Stimulated activated CD4-positive, alpha-beta T cell treated with anti-CD3 and anti-CD28 coated beads, Interleukin-2, amount 100 ng/mL, for 24 hours (primary cell): Measurements from ENCODE around the gene MEX3D.

Experiments used
- DNase-seq, 2 donors: peaks; one replicate each; pipeline ENCODE4 v3.0.0-alpha.2; 2020

The MEX3D gene

DNA sequence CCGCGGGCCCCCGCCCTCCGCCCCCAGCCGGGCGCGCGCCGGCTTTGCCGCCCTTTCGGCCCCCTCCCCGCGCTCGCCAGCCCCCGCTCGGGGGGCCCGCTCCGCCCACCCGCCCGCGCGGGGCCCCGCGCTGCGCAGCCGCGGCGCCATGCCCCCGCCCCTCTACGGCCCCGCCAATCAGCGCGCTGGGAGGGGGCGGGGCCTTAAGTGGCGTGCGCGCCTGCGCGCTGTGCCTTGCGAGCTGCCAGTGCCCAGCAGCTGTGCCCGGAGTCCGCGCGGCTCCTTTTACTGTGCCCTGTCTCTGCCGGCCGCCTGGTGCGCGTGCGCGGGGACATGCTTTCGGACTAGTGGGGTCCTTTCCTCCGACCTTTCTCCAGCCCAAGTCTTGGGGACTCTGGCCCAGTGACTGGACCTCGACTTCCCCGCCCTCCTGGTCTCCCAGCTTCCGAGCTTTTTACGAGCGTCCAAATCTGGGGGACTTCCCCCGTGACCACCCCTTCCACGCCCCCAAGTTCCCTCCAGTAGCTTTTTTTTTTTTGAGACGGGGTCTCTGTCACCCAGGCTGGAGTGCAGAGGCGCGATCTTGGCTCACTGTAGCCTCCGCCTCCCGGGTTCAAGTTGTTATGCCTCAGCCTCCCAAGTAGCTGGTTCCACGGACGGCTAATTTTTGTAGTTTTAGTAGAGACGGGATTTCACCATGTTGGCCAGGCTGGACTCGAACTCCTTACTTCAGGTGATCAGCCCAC is 24.8 kb upstream of the MEX3D start, which contains the start of gene MBD3:
MBD3 (minus strand) TSS at position 111 of the 746 bp plus-strand sequence. CDS start 234 bp downstream, outside the sequence.
- peak; percentile 87 to 90 for DNase-seq

DNA sequence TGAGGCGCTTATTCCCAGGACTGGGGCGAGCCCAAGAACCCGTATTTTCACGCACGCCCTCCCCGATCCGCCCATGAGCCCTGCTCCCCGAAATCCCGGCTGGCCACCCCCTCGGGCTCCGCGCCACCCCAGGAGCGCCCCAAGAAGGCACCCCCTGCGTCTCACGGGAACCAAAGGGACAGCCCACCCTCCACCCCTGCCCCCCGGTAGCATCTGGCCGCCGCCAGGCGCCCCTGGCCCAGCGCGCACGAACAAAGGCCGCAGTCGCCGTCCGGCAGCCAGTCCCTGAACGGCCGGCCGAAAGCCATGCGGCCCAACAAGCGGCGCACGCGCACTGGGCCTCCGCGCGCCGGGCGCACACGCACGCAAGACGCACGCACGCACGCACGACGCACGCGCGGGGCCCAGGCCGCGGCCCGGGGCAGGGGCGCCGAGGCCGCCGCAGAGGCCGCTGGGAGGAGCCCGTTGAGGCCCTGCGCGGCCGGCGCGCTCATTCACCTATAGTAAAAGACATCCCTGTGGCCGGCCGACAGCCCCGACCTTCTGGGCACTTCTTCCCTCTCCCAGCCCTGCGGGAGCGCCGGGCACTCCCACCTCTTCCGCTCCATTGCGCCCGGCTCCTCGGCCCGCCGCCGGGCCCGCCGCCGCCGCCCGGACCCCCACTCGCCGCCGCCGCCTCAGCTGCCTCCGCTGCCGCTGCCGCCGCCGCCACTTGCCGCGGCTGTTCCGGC is 24.1 kb upstream of the MEX3D start:
- DNase-seq, result peak; percentile 85 to 86

DNA sequence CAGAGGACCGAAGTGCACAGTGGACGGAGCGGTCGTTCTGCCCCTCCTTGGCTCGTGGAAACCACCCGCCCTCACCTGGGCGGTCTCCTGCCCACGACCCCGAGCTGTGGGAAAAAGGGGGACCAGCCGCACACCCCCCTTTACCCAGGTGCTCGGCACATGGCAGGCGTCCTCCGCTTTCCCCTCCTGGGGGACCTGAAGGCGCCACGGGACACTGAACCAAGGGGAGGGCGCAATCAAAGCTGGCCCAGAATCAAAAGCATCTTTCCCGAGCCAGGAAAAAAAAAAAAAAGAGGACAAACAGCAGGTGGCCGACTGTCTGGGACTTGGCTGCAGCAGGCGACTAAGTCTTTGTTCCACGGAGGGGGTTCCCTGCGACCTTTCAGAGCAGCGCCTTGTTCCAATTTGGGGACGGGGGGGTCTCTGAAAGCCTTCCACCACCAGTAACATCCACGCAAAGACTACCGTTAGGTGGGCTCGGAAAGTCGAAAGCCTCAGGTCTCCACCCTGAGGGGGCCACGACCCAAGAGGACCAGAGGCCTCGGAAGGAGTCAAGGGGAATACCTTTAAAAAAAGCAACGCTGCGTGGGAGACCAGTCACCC is 23.4 kb upstream of the MEX3D start:
- peak in 1 of 2 donors; percentile 40 for DNase-seq

- peak; percentile 41 to 49 for DNase-seq
Measured at GRCh38 chr19:1590641-1591397, 22.7 kb upstream of the MEX3D start.

DNA sequence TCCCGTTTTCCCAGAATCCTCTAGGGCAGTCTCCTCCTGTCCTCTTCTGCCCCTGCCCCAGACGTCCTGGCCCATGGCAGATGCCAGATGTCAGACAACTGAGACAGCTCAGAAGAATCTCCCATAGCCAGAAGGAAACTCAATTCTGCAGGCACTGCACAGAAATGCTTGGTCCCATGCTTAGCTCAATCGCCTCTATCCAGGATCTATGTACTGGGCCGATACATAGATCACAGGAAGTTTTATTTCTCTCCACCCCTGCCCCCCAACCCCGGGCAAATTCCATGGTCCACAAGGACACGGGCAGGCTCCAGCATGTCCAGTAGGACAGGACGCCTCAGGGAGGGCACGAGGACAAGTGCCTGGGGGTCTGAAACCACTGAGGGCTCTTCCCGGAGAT is 19.7 kb upstream of the MEX3D start:
- DNase-seq, result no peak

GRCh38 chr19:1585243-1585580 is 17.1 kb upstream of the MEX3D start:
- DNase-seq, result no peak

GRCh38 chr19:1584500-1585242 is 16.5 kb upstream of the MEX3D start:
- DNase-seq, result no peak

GRCh38 chr19:1582201-1582600 is 14.1 kb upstream of the MEX3D start:
- no peak for DNase-seq

- DNase-seq, result no peak
Measured at GRCh38 chr19:1580957-1581356, 12.8 kb upstream of the MEX3D start.

- no peak for DNase-seq
Measured at GRCh38 chr19:1580382-1580781, 12.3 kb upstream of the MEX3D start.

DNA sequence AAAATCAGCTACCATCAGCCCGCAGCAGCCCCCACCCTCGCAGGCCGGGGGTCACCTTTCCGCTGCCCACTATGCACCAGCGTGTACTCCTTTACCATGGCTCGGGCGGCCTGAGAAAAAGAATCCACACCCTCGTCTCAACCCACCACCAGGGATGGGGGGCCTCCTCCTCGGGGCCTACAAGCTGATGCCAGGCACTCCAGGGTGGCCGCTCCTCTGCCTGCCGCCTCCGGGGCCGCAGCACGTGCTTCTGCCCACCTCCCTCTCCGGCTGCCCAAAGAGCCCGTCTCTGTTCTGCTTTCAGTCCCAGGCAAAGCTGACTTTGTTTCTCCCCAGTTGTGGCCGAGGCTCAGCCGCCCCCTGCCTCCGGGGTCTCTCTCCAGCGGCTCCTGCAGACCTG is 11.1 kb upstream of the MEX3D start:
- no peak for DNase-seq

- DNase-seq, result no peak
Measured at GRCh38 chr19:1577929-1578618, 9.9 kb upstream of the MEX3D start.

GRCh38 chr19:1577090-1577928 is 9.2 kb upstream of the MEX3D start:
- no peak for DNase-seq

DNA sequence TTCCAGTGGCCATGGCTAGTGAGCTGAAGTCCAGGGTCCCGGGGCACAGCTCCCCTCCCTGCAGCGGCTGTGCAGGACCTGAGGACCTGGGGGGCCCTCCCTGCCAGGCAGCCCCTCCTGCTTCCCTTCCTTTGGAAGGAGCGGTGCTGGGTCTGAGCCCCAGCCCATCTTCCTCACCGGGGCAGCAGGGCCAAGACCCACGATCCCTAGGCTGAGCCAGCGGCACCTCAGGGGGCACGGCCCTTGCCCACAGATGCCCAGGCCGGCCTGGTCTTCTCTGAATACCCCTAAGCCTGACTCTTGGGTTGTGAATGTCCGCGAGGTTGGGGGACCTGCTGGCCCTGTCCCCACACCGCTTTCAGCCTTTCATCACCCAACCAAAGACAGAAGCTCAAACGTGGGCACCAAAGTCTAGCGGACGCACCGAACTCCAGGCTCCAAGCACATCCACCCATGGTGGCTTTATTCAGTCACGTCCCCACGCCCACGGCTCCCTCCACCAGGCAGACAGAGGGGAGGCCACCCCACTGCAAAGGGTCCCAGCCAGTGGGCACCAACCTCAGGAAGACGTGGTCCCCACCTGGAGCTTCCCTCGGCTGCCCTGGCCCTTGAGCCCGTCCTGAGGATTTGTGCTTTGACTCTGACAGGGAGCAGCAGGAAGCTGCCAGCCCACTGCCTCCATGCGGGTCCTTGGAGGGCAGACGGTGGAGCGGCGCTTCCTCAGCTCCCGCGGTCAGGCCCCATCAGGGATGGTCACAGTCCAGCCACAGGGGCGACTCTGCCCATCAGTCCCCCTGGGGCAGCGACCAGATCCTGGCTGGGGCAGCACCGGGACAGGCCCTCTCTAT is 8.3 kb upstream of the MEX3D start:
- no peak for DNase-seq

DNA sequence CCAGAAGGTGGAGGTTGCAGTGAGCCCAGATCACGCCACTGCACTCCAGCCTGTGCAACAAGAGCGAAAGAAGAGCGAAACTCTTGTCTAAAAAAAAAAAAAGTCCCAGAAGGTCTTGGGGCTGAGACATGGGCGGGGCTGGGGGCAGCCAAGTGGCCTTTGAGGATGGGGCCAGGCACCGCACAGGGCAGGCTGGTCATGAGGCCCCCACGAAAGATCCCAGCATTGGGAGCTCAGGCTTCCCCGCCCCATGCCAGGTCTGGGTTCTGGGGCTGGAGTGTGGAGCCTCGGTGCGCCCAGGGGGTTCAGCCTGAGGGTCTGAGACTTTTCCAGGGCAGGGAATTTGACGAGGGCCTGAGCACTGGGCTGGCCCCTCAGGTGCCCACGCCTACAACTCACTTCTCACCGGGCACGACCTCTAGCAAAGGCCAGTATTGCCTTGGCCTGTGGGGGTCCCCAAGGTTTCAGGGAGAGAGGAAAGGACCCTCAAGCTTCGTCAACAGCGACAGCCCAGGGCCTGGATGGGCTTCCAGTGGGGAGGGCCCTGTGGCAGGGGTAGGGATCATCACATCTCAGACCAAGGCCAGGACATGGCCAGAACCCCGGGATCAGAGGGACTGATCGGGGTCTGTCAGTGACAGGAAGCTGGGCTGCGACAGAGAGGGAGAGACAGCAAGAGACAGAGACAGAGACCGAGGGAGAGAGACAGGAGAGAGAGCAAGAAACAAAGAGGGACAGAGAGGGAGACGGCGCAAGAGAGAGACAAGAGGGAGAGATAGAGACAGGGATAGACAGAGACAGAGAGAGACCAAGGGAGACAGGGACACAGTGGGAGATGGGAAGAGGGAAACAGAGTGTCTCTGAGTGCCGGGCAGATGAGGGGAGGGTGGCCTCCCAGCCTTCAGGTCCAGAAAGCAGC is 7.5 kb upstream of the MEX3D start:
- DNase-seq, result no peak

DNA sequence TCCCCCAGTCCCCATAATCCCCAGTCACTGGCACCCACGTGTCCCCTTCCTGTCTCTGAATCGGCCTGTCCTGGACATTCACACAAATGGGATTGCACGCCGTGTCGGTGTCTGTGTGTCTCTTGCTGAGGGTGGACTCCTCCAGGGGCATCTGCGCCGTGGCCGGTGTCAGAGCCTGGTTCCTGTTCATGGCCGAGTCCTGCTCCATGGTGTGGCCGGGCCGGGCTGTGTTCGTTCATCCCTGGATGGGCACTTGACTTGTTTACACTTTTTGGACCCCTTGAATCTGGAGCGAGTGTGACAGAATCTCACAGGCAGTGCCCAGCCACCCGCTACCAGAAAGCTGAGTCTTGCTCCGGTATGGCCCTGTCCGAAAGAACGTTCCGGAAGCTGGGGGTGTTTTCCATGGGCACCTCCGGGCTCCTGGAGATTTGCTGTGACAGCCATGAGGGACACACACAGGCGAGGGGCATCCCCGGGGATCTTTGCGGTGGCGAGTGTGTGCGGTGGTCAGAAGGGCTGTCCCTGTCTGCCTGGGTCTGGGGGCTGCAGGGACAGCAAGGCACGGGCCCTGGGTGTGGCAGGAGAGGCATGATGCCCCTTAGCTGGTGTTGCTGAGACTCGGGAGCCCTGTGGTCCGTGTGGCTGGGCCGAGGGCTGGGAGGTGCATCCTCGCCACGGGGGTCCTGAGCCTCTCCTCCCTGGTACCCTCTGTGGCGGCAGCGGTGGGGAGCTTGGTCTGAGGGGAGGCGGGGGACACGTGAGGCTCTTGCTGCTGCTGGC is 6.4 kb upstream of the MEX3D start:
- no peak for DNase-seq

DNA sequence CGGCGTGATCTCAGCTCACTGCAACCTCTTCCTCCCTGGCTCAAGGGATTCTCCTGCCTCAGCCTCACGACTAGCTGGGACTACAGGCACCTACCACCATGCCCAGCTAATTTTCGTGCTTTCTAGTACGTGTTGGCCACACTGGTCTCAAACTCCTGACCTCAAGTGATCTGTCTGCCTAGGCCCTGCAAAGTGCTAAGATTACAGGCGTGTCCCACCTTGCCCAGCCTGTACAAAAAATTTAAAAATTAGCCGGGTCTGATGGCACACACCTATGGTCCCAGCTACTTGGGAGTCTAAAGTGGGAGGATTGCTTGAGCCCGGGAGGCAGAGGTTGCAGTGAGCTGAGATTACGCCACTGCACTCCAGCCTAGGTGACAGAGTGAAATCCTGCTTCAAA is 4.7 kb upstream of the MEX3D start:
- DNase-seq, result no peak

- DNase-seq, result no peak
Measured at GRCh38 chr19:1571358-1571757, 3.2 kb upstream of the MEX3D start.
